Nephron (organoid): ENCODE measurements around the gene CTPS1.

Experiments used
- H3K27ac Mint-ChIP-seq, 3 experiments: 2 replicates each; pipeline ENCODE4 v1.8.0; 2020; ENCODE audit warnings: mixed read lengths in 3 of 3, mild to moderate bottlenecking in 2 of 3, moderate library complexity in 1 of 3
- H3K27me3 Mint-ChIP-seq: 2 replicates; pipeline ENCODE4 v1.8.0; 2021; ENCODE audit warnings: low read depth, mild to moderate bottlenecking, moderate library complexity, mixed read lengths
- H3K36me3 Mint-ChIP-seq: 2 replicates; pipeline ENCODE4 v1.8.0; 2020; ENCODE audit warnings: low read depth, mixed read lengths
- H3K4me1 Mint-ChIP-seq: 2 replicates; pipeline ENCODE4 v1.8.0; 2020; ENCODE audit warnings: mixed read lengths
- H3K4me3 Mint-ChIP-seq, 3 experiments: 2 replicates each; pipeline ENCODE4 v1.8.0; 2020; ENCODE audit warnings: mild to moderate bottlenecking in 3 of 3, mixed read lengths in 3 of 3, moderate library complexity in 2 of 3
- H3K9me3 Mint-ChIP-seq: 2 replicates; pipeline ENCODE4 v1.8.0; 2020; ENCODE audit warnings: mixed read lengths
- CTCF ChIP-seq, 3 experiments: fragments of 200-600 bp; sonication (generic); IDR thresholded peaks; one replicate each; pipeline ENCODE4 v1.5.0; 2021; ENCODE audit warnings: antibody characterized with exemption in 3 of 3; ENCODE audit not compliant: unreplicated experiment in 3 of 3

Gene CTPS1

GRCh38 chr1:41028034-41028642 is 48.6 kb downstream of the CTPS1 start:
- no peak overlapping the region for H3K4me3 Mint-ChIP-seq
- no peak overlapping the region for H3K27ac Mint-ChIP-seq
- peaks cover 49% of the 10 kb centered on the region for H3K36me3 Mint-ChIP-seq
- no peaks in the 10 kb centered on the region for H3K9me3 Mint-ChIP-seq
- H3K4me1 Mint-ChIP-seq: peaks cover 3% of the 10 kb centered on the region
- no peaks in the 10 kb centered on the region for H3K27me3 Mint-ChIP-seq
- no peak for TF ChIP-seq CTCF (IDR thresholded peaks at IDR 0.05; ENCODE audit: unreplicated experiment in 3 of 3)

DNA sequence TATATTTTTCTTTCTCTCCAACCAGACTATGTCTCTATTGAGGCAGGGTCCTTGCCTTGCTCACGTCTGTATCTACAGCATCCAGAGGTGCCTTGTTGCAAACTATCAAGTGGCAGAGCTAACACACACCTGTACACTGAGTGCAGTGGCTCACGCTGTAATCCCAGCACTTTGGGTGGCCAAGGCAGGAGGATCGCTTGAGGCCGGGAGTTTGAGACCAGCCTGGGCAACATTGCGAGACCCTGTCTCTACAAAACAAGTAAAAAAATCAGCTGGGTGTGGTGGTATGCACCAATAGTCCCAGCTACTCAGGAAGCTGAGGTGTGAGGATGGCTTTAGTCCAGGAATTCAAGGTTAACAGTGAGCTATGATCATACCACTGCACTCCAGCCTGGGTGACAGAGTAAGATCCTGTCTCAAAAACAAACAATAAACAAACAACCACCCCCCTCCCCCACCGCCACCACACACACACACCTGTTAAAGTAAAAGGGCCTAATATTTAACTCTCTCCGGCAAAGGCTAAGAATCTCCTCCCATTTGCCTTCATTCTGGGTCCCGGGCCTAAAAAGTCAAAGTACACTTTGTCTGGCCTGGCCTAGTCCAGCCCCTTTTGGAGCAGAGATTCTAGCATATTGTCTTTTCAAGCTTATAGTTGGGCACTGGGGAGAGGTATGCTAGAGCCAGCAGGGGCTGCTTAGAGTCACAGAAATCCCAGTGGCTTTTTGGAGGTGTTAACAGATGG is 51.5 kb downstream of the CTPS1 start:
- no peaks in the 10 kb centered on the region for H3K9me3 Mint-ChIP-seq
- no peaks in the 10 kb centered on the region for H3K4me1 Mint-ChIP-seq

GRCh38 chr1:41032147-41032546 is 52.7 kb downstream of the CTPS1 start:
- H3K36me3 Mint-ChIP-seq: peaks cover 53% of the 10 kb centered on the region
- no peaks in the 10 kb centered on the region for H3K9me3 Mint-ChIP-seq
- H3K27me3 Mint-ChIP-seq: no peaks in the 10 kb centered on the region
- no peak overlapping the region for H3K27ac Mint-ChIP-seq
- no peak overlapping the region for H3K4me3 Mint-ChIP-seq
- TF ChIP-seq CTCF (IDR thresholded peaks at IDR 0.05; ENCODE audit: unreplicated experiment in 3 of 3): no peak
- H3K4me1 Mint-ChIP-seq: no peaks in the 10 kb centered on the region

More for the DNA sequence above, 51.5 kb downstream of the CTPS1 start:
- no peaks in the 10 kb centered on the region for H3K27me3 Mint-ChIP-seq
- H3K4me3 Mint-ChIP-seq: no peak overlapping the region
- H3K27ac Mint-ChIP-seq: peak overlapping the region in 2 of 3 experiments; percentile 47 to 72
- TF ChIP-seq CTCF (IDR thresholded peaks at IDR 0.05; ENCODE audit: unreplicated experiment in 3 of 3): no peak
- H3K36me3 Mint-ChIP-seq: peaks cover 58% of the 10 kb centered on the region

- H3K36me3 Mint-ChIP-seq: peaks cover 49% of the 10 kb centered on the region
- no peaks in the 10 kb centered on the region for H3K4me1 Mint-ChIP-seq
- H3K4me3 Mint-ChIP-seq: no peak overlapping the region
- no peaks in the 10 kb centered on the region for H3K9me3 Mint-ChIP-seq
- no peaks in the 10 kb centered on the region for H3K27me3 Mint-ChIP-seq
- TF ChIP-seq CTCF (IDR thresholded peaks at IDR 0.05; ENCODE audit: unreplicated experiment in 3 of 3): no peak
- no peak overlapping the region for H3K27ac Mint-ChIP-seq
Observed at GRCh38 chr1:41033272-41033671, 53.8 kb downstream of the CTPS1 start.

DNA sequence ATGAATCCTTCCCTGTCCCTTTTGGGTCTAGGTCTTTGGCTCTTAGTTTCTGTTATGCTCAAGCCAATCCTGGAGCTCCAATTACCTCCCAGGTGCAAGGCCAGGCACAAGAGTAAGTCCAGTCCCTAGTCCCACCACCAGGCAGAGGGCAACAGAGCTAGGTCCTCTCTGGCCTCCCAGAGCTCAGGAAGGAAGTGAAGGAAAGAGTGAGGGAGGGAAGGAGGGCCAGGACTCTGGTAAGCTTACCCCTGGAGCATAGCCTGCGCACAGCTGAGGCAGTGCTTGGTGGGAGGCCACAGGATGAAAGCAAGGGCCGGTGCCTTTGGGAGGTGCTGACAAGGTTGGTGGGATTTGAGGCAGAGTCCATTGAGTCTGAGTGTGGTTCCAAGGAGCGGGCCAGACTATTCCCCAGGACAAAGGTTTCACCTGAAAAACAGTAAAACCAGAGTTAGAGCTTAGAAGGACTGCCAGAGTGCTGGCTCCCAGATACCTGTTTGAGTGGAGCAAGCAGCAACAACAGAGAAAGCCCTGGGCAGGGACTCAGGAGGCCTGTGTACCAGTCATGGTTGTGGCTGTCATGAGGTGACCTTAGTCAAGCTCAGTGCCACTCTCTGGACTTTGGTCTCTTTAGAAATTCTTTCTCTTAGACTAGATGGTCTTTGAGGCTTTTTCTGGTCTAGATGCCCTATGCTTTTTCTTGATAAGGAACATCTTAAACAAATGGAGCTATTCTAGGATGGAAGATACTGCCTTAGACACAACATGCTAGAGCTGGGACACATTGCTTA is 57.8 kb downstream of the CTPS1 start:
- no peak overlapping the region for H3K4me3 Mint-ChIP-seq
- TF ChIP-seq CTCF (IDR thresholded peaks at IDR 0.05; ENCODE audit: unreplicated experiment in 3 of 3): no peak
- no peaks in the 10 kb centered on the region for H3K4me1 Mint-ChIP-seq
- no peak overlapping the region for H3K27ac Mint-ChIP-seq
- H3K9me3 Mint-ChIP-seq: no peaks in the 10 kb centered on the region
- H3K27me3 Mint-ChIP-seq: no peaks in the 10 kb centered on the region
- H3K36me3 Mint-ChIP-seq: peaks cover 39% of the 10 kb centered on the region
